GM12875 (cell line): ENCODE results near the gene COPS7B.

Experiments used
- H3K4me3 ChIP-seq: one replicate; pipeline ENCODE4 v1.5.1; 2011; ENCODE audit warnings: low read depth, low read length, control low read depth
- TF ChIP-seq, protein P1 (sequence below): IDR thresholded peaks from 2 replicates; pipeline ENCODE4 v1.5.1; 2011; ENCODE audit warnings: low read depth, mild to moderate bottlenecking, control low read depth, inconsistent platforms, low read length, moderate library complexity, borderline replicate concordance; ENCODE audit not compliant: insufficient read depth

Gene COPS7B

GRCh38 chr2:231780909-231781797, 5.1 kb upstream of the COPS7B start, which contains the start of gene PDE6D:
PDE6D (minus strand) TSS chr2:231781282; CDS start chr2:231781114, 168 bp downstream.
- H3K4me3 ChIP-seq: peak within 1 kb of the TSS; percentile 78
- TF ChIP-seq, protein P1, sequence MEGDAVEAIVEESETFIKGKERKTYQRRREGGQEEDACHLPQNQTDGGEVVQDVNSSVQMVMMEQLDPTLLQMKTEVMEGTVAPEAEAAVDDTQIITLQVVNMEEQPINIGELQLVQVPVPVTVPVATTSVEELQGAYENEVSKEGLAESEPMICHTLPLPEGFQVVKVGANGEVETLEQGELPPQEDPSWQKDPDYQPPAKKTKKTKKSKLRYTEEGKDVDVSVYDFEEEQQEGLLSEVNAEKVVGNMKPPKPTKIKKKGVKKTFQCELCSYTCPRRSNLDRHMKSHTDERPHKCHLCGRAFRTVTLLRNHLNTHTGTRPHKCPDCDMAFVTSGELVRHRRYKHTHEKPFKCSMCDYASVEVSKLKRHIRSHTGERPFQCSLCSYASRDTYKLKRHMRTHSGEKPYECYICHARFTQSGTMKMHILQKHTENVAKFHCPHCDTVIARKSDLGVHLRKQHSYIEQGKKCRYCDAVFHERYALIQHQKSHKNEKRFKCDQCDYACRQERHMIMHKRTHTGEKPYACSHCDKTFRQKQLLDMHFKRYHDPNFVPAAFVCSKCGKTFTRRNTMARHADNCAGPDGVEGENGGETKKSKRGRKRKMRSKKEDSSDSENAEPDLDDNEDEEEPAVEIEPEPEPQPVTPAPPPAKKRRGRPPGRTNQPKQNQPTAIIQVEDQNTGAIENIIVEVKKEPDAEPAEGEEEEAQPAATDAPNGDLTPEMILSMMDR: no peak

GRCh38 chr2:231781798-231782726, 4.2 kb upstream of the COPS7B start:
- H3K4me3 ChIP-seq: peak overlapping the region; percentile 78
- TF ChIP-seq, protein P1: no peak

- TF ChIP-seq, protein P1: no peak
- H3K4me3 ChIP-seq: no peak overlapping the region
Measured at GRCh38 chr2:231785413-231785812, 832 bp upstream of the COPS7B start.

DNA sequence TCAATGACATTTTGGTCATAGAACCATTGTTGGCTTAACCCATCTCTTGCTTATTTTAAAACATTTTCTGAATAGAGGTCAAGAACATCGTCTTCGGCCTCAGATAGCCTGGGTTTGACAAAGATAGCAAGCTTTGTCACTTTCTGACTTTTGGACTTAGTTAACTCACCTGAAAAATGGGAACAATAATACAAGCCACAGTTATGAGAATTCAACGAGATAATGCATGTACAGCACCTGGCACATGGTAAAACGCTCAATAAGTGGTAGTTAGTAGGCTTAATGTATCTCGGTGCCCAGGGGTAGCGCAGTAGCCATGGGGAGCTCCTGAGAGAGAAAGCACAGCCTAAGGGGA, 446 bp upstream of the COPS7B start:
- peak overlapping the region; percentile 85 for H3K4me3 ChIP-seq
- TF ChIP-seq, protein P1: no peak

DNA sequence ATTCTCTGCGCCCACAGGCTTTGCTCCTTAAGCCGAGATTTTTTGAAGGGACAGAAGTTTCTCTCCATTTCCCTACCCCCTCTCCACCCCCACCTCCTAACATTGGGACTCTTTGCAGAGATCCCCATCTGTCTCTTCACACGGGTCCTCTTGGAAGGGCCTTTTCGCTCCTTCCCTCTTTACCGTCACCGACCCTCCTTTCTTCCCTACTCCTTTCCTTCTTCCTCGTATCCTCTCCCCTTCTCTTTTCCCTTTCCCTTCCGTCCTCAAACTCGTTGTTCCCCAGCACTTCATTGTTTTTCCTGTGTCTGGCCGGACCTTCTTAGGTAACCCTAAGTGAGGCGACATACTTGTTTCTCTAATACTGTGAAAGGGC, 660 bp downstream of the COPS7B start:
- TF ChIP-seq, protein P1: no peak
- peak overlapping the region; percentile 85 for H3K4me3 ChIP-seq

DNA sequence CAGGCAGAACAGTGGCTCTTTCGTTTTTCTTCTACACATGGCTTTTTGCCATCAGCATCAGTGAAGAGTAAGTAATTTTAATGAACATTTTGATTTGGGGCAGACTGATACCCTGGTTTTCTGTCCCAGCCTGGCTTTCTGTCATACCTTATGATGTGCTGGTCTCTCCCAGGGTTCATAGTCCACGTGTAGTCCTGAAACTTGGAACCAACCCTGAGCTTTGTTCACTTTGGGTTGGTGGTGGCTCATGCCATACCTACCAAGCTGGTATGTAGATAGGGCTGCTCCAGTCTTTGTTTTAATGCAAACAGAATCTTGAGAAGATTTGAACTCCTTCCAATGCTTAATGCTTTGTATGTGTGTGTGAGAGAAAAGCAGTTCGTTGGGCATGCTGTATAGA, 4.9 kb downstream of the COPS7B start:
- H3K4me3 ChIP-seq: no peak overlapping the region
- TF ChIP-seq, protein P1: no peak

DNA sequence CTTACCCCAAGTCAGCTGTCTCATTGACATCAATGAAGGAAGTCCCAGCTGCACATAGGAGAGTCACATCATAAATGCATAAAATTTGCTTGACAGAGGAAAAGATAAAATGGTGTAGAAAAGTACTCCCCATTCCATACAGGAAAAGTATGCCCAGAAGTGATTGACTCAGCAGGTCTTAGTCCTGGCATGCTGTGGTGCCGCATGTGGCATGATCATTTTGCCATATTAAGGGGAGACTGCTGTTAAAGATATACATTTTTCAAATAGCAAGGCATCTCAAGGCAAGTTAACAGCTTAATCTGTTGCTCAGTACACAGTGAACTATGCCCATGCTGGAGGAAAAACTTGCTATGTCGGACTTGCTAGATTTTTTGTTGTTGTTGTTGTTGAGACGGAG, 8.1 kb downstream of the COPS7B start:
- TF ChIP-seq, protein P1: no peak
- no peak overlapping the region for H3K4me3 ChIP-seq
